Measurements from ENCODE around the gene GPR17.

DNA sequence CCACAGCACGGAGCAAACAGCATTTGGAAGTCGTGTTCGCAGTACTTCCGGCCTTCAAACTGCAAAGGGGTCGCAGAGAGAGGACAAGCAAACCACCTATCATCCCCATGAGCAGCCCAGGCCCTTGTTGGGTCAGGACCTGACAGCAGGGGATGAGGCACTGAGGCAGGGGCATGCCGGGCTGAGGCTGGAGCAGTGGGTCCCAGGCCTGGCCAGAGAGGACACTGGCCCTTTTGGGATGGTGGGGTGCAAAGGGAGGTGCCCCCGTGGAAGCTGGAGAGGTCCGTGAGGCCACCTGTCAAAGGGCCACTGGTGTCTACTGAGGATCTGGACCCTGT, 8.9 kb downstream of the GPR17 start:
- TF ChIP-seq GLIS3 (CRISPR knock-in tag; IDR thresholded peaks at IDR 0.05), result no peak
- no peak for TF ChIP-seq ZNF8 (CRISPR knock-in tag; IDR thresholded peaks at IDR 0.05)
- no peak for TF ChIP-seq BACH2 (CRISPR knock-in tag; IDR thresholded peaks at IDR 0.05; ENCODE audit: borderline replicate concordance)
- TF ChIP-seq, protein P1, sequence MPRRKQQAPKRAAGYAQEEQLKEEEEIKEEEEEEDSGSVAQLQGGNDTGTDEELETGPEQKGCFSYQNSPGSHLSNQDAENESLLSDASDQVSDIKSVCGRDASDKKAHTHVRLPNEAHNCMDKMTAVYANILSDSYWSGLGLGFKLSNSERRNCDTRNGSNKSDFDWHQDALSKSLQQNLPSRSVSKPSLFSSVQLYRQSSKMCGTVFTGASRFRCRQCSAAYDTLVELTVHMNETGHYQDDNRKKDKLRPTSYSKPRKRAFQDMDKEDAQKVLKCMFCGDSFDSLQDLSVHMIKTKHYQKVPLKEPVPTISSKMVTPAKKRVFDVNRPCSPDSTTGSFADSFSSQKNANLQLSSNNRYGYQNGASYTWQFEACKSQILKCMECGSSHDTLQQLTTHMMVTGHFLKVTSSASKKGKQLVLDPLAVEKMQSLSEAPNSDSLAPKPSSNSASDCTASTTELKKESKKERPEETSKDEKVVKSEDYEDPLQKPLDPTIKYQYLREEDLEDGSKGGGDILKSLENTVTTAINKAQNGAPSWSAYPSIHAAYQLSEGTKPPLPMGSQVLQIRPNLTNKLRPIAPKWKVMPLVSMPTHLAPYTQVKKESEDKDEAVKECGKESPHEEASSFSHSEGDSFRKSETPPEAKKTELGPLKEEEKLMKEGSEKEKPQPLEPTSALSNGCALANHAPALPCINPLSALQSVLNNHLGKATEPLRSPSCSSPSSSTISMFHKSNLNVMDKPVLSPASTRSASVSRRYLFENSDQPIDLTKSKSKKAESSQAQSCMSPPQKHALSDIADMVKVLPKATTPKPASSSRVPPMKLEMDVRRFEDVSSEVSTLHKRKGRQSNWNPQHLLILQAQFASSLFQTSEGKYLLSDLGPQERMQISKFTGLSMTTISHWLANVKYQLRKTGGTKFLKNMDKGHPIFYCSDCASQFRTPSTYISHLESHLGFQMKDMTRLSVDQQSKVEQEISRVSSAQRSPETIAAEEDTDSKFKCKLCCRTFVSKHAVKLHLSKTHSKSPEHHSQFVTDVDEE (CRISPR knock-in tag; IDR thresholded peaks at IDR 0.05), result no peak
- TF ChIP-seq TCF4 (CRISPR knock-in tag; IDR thresholded peaks at IDR 0.05; ENCODE audit: borderline replicate concordance), result no peak
- TF ChIP-seq ZFP3 (CRISPR knock-in tag; IDR thresholded peaks at IDR 0.05), result no peak
- no peak for TF ChIP-seq ARNTL (CRISPR knock-in tag; IDR thresholded peaks at IDR 0.05; ENCODE audit: borderline replicate concordance, low read depth)
- TF ChIP-seq, protein P2, sequence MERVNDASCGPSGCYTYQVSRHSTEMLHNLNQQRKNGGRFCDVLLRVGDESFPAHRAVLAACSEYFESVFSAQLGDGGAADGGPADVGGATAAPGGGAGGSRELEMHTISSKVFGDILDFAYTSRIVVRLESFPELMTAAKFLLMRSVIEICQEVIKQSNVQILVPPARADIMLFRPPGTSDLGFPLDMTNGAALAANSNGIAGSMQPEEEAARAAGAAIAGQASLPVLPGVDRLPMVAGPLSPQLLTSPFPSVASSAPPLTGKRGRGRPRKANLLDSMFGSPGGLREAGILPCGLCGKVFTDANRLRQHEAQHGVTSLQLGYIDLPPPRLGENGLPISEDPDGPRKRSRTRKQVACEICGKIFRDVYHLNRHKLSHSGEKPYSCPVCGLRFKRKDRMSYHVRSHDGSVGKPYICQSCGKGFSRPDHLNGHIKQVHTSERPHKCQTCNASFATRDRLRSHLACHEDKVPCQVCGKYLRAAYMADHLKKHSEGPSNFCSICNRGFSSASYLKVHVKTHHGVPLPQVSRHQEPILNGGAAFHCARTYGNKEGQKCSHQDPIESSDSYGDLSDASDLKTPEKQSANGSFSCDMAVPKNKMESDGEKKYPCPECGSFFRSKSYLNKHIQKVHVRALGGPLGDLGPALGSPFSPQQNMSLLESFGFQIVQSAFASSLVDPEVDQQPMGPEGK (CRISPR knock-in tag; IDR thresholded peaks at IDR 0.05; ENCODE audit: borderline replicate concordance), result no peak
- no peak for TF ChIP-seq ZC3H10 (CRISPR knock-in tag; IDR thresholded peaks at IDR 0.05)
- TF ChIP-seq RARB (CRISPR knock-in tag; IDR thresholded peaks at IDR 0.05), result no peak

Measured in SK-N-SH treated with all-trans-retinoic acid at 6 μM for 48 hours (cell line).